Pancreas (tissue), 10 donors: Measurements from ENCODE around the gene STRIP1. TPM values are rescaled to one million over a fixed set of nuclear protein-coding genes. Genes with fewer than 3 reads are reported as not detected.

Experiments
- ATAC-seq, 4 donors: fragments of 200-7000 bp; cut with Tn5 transposase; one replicate each; pipeline versions ENCODE4 v1.8.0 to v1.9.1; 2020; ENCODE audit warnings: mild to moderate bottlenecking in 4 of 4, moderate library complexity in 4 of 4
- DNase-seq, 6 donors: peaks; one replicate each; pipeline ENCODE4 v3.0.0-alpha.2; 2020
- FAIRE-seq: peaks from 2 replicates; lab custom pipeline; 2012; peaks lifted over from hg19 to GRCh38; lab: Jason Lieb, UNC
- H3K27ac ChIP-seq, 4 donors: fragments of 200-600 bp; sonication (generic); 1 replicate in 3 of 4; 2 replicates in 1 of 4; pipeline versions ENCODE4 v1.5.0 to v1.8.0; 2020
- H3K27me3 ChIP-seq, 4 donors: fragments of 200-600 bp; one replicate each; pipeline ENCODE4 v1.8.0; 2021
- H3K36me3 ChIP-seq, 3 donors: fragments of 200-600 bp; sonication (generic) in 1 of 3; one replicate each; pipeline versions ENCODE4 v1.5.0 to v1.8.0; 2020 to 2021
- H3K4me1 ChIP-seq, 3 donors: fragments of 200-600 bp; one replicate each; pipeline ENCODE4 v1.8.0; 2021
- H3K4me3 ChIP-seq, 4 donors: fragments of 200-600 bp; sonication (generic) in 2 of 4; one replicate each; pipeline versions ENCODE4 v1.5.0 to v1.8.0; 2020 to 2021
- H3K9me3 ChIP-seq, 4 donors: fragments of 200-600 bp; one replicate each; pipeline ENCODE4 v1.8.0; 2021
- WGBS, 2 donors: extraction: QIAGEN DNeasy Blood & Tissue Kit; methylation state at CpG; one replicate each; pipeline ENCODE4 v1.1.7; 2013; 5-methylcytosine and 5-hydroxymethylcytosine counted together
- intact Hi-C, 3 donors: fragments of 100-400 bp; cut with DNase I; formaldehyde crosslinking; loops; one replicate each; pipeline versions ENCODE4 v1.11.1 to v1.14.2; 2022
- polyA plus RNA-seq, 2 donors: library from polyadenylated mRNA; stranded (reverse); fragments of 200-250 nt; gene quantifications; one replicate each; pipeline ENCODE4 v1.2.3, GENCODE V29; 2013
- total RNA-seq, 6 donors: library from RNA; stranded (reverse); fragmentation: NEBNext Ultra II Directional in 4 of 6; extraction: Animal tissue kit (Norgen Biotek cat#: 25700) in 4 of 6; gene quantifications; one replicate each; pipeline versions ENCODE4 v1.2.1 to v1.2.4, GENCODE V29; 2021 to 2023
- TF ChIP-seq, protein P1 (sequence below), 4 donors: fragments of 200-600 bp; sonication (generic) in 3 of 4; IDR thresholded peaks; one replicate each; pipeline versions ENCODE4 v1.5.0 to v1.8.0; 2021; ENCODE audit warnings: antibody characterized with exemption in 4 of 4
- donor health status: healthy with polysubstance abuse.
- donor health status: DM: no; HTN: no; CAD: no; lungs with moderate emphysema.
- donor health status: DM: no; HTN: no; CAD: no.
- donor health status: control.
- donor health status: control.
- donor health status: Bipolar disorder and iron deficiency.
- donor health status: DM: yes; HTN: yes; CAD: no.
- donor health status: DM: no; HTN: no; CAD: no.
- donor health status: DM: no; HTN: no; CAD: no.
- donor health status: DM: yes; HTN: yes; CAD: no.

The STRIP1 gene
- total and polyA plus RNA-seq, 8 donors, result 10.7 to 24.9 (median 14.5) TPM

DNA sequence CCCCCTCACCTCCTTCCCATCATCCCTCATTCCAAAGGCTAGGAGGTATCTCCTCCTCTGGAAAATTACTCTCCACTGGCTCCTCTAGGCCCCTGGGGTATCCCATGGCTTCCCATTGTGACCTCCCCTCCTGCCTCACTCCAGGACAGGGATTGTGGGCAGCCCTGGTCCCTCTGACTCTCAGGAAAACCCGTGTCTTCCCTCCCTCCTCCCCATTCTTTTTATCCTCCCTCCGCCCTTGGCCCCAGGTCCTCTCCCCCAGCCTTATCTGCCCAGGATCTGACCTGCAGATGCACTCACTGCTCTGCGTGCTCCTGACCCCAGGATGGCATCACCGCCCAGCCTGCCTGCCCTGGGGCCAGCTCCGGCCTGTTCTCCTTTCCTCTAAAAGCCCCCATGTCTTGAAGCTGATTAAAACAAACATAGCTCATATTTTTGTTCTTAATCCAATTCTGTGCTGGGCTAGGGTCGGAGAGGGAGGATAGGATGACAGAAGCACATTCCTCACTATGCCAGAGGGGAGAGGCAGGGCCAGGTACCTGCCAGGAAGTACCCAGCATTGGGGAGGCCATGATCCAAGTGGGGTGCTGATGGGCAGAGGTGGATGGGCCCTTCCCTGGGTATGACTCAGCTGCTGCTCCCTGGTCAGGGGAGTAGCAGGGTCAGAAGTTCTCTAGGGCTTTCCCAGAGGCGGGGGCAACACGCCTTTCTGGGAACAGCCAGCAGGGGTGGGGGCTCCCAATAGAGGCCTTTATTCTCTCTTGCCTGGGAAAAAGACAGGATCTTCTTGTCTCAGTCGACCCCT, 64.0 kb downstream of the STRIP1 start:
- Histone ChIP-seq H3K4me3 (no peak overlapping the region), H3K4me1 (no peaks in the 10 kb centered on the region), H3K27ac (no peak overlapping the region), H3K27me3 (no peaks in the 10 kb centered on the region), H3K9me3 (no peaks in the 10 kb centered on the region), H3K36me3 (no peaks in the 10 kb centered on the region)
- FAIRE-seq (no peak), DNase-seq (no peak), ATAC-seq (no peak)
- 73 to 77% methylated on average over 9 of the region's 9 CpGs for WGBS, 2 donors
- TF ChIP-seq, protein P1, sequence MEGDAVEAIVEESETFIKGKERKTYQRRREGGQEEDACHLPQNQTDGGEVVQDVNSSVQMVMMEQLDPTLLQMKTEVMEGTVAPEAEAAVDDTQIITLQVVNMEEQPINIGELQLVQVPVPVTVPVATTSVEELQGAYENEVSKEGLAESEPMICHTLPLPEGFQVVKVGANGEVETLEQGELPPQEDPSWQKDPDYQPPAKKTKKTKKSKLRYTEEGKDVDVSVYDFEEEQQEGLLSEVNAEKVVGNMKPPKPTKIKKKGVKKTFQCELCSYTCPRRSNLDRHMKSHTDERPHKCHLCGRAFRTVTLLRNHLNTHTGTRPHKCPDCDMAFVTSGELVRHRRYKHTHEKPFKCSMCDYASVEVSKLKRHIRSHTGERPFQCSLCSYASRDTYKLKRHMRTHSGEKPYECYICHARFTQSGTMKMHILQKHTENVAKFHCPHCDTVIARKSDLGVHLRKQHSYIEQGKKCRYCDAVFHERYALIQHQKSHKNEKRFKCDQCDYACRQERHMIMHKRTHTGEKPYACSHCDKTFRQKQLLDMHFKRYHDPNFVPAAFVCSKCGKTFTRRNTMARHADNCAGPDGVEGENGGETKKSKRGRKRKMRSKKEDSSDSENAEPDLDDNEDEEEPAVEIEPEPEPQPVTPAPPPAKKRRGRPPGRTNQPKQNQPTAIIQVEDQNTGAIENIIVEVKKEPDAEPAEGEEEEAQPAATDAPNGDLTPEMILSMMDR (IDR thresholded peaks at IDR 0.05), result no peak
- intact Hi-C loops, result no loop called here

DNA sequence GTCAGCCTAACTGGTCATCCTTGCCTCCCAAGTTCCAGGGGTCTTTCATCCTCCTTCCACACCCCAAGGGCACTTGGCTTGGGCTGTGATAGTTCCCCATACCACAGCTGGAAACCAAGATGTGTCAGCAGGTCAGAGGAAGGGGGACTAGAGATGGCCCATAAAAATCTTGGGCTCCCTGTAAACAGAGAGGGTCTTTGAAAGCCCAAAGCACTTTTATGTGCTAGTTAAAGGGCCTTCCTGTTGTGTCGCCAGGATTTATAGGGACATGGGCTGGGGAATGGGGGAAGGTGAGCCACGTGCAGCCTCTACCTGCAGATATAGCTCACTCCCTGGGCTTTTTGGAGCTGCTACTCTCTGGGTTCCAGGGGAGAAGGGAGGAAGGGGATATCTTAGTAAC, 65.9 kb downstream of the STRIP1 start:
- no peak overlapping the region for H3K4me3 ChIP-seq
- H3K4me1 ChIP-seq, result no peaks in the 10 kb centered on the region
- no peak overlapping the region for H3K27ac ChIP-seq
- TF ChIP-seq, protein P1 (IDR thresholded peaks at IDR 0.05), result no peak
- H3K27me3 ChIP-seq, result no peaks in the 10 kb centered on the region
- no peak for DNase-seq
- WGBS, 2 donors, result 41 to 55% methylated on average over 2 of the region's 2 CpGs
- FAIRE-seq, result no peak
- intact Hi-C loops, result loop anchor here in 2 of 3 donors (5.0 to 10.0 kb wide), 2 partner anchors 43 to 46 kb away; no protein-coding TSS in a partner anchor
- H3K9me3 ChIP-seq, result no peaks in the 10 kb centered on the region
- no peak for ATAC-seq
- no peaks in the 10 kb centered on the region for H3K36me3 ChIP-seq

DNA sequence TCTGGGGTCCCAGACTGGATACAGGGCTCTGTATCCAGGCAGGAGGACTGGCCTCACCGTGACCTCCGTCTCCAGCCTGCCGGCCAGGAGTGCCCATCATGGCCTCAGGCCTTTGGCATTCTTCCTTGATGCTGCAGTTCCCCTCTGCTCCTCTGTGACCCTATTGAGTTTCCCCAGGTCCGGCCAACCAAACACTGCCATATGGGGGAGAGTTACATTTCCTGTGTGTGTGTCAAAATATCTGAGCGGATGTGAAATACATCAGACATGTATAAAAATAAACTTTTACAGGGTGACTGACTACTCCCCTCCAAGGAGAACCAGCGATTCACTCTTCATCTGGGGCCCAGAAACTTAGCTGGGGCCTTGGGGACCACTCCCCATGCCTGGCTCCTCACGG, 67.7 kb downstream of the STRIP1 start:
- FAIRE-seq (no peak), ATAC-seq (no peak), DNase-seq (no peak)
- 67 to 78% methylated on average over 7 of the region's 7 CpGs for WGBS, 2 donors
- H3K27me3 ChIP-seq, result no peaks in the 10 kb centered on the region
- H3K9me3 ChIP-seq, result no peaks in the 10 kb centered on the region
- no peak overlapping the region for H3K27ac ChIP-seq
- H3K36me3 ChIP-seq, result no peaks in the 10 kb centered on the region
- intact Hi-C loops, result loop anchor here in 2 of 3 donors (5.0 to 10.0 kb wide), 2 partner anchors 45 to 47 kb away; no protein-coding TSS in a partner anchor
- H3K4me3 ChIP-seq, result no peak overlapping the region
- no peaks in the 10 kb centered on the region for H3K4me1 ChIP-seq
- TF ChIP-seq, protein P1 (IDR thresholded peaks at IDR 0.05), result no peak

Other genes starting within 250 kb of the STRIP1 start
- 10 to 100 TPM in 4 of 6 donors, 1 to 10 TPM in 2; 6.7 to 38.3 (median 13.4) TPM for gene CSF1, start 123.8 kb upstream of the STRIP1 start, total RNA-seq
- gene CSF1, start 123.8 kb upstream of the STRIP1 start, polyA plus RNA-seq, result 10 to 100 TPM; 15.5 to 16.5 TPM
- 10 to 100 TPM; 44.5 to 85.5 (median 50.1) TPM for gene AHCYL1, start 49.9 kb upstream of the STRIP1 start, total RNA-seq
- gene AHCYL1, start 49.9 kb upstream of the STRIP1 start, polyA plus RNA-seq, result 10 to 100 TPM; 29.8 to 55.1 TPM
- gene ALX3, start 36.0 kb downstream of the STRIP1 start, total RNA-seq, result not detected
- gene ALX3, start 36.0 kb downstream of the STRIP1 start, polyA plus RNA-seq, result under 1 TPM in 1 of 2 donors, not detected in 1; 0.35 TPM
- gene UBL4B, start 77.8 kb downstream of the STRIP1 start, total RNA-seq, result not detected
- not detected for gene UBL4B, start 77.8 kb downstream of the STRIP1 start, polyA plus RNA-seq
- 1 to 10 TPM in 2 of 6 donors, under 1 TPM in 4; 0.31 to 2.4 (median 0.67) TPM for gene SLC6A17, start 115.9 kb downstream of the STRIP1 start, total RNA-seq
- 1 to 10 TPM; 2.1 to 7.1 TPM for gene SLC6A17, start 115.9 kb downstream of the STRIP1 start, polyA plus RNA-seq
- gene KCNC4, start 175.7 kb downstream of the STRIP1 start, total RNA-seq, result 10 to 100 TPM in 3 of 6 donors, 1 to 10 TPM in 3; 7.8 to 18.6 (median 10.5) TPM
- gene KCNC4, start 175.7 kb downstream of the STRIP1 start, polyA plus RNA-seq, result 1 to 10 TPM; 5.4 to 5.8 TPM